Glomerular visceral epithelial cell (primary cell): ENCODE results near the gene MOB3B.

Experiments used
- DNase-seq: peaks from one replicate; pipeline ENCODE4 v3.0.0-alpha.2; 2016; ENCODE audit errors: extremely low spot score

The MOB3B gene

DNA sequence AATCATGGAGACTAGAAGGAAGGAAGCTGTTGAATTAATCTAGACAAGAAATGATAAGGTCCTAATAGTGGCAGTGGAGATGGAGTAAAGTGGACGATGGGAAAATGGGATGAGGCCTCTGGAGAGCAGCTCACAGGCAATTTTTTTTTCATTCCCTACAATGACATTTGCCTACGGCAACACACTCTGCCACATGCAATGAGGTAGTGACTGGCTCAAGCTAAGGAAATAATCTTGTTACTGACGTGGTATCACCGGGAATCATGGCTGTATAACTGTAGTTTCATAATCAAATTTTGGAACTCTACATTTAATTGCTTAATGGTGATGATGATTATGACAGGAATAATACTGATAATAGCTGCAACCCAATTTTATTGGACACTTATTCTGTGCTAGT lies 12.1 kb upstream of the MOB3B start:
- no peak for DNase-seq

GRCh38 chr9:27540502-27540901 lies 10.9 kb upstream of the MOB3B start:
- DNase-seq = no peak

- DNase-seq = no peak
These were observed 10.1 kb upstream of the MOB3B start for GRCh38 chr9:27539479-27540441.

DNA sequence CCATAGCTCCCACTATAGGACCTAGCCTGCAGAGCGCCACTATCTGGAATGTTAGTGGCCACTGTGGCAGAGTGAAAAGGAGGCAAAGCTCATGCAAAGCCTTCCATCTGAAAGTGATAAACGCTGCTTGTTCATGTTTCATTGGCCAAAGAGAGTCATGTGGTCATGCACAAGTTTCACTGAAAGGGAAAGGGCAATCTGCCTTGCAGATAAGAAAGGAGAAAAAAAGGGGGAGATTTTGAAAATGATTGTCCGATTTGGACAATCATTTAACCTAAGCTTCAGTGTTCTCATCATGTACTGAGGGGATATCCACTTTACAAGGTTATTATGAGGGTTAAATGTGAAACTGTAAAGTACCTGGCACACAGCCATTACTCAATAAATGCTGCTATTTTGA lies 9.0 kb upstream of the MOB3B start:
- no peak for DNase-seq

GRCh38 chr9:27537756-27538155 lies 8.1 kb upstream of the MOB3B start:
- no peak for DNase-seq

GRCh38 chr9:27537027-27537435 lies 7.4 kb upstream of the MOB3B start:
- DNase-seq = peak; percentile 9

DNA sequence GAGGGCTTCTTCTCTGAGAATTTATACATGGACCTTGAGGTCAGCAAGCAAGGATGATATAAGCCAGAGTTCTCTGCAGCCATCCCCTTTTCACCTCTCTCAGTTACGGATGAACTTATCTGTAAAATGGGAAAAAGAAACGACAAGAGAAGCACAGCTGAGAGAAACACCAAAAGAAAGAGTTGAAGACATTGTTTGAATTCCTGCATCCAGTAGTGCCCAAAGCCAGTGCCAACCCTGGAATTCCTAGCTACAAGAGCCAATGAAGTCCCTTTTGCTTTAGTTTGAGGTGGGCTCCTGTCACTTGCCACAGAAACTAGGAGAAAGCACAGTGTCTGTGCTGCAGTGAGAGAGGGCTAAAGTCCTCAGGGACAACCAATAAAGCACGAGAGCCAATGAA lies 6.6 kb upstream of the MOB3B start:
- DNase-seq = no peak

DNA sequence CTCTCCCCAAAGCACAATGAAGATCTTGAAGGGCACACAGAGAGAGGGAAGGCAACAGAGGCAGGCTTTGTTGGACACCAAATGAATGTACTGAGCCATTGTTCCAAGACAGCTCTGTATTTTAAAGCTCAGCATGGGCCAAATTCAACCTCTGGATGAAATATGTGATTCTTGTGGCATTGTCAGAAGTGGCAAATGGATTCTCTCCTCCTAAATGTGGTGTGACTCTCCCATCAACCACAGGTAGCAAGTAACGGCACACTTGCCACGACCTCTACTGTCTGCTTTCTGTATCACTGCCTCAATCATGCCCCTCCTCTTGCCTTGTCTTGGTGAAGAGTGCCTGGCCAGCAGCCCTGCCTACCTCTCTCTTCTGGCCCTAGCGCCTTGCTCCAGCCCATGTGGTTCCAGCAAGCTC lies 6.1 kb upstream of the MOB3B start:
- DNase-seq = no peak

DNA sequence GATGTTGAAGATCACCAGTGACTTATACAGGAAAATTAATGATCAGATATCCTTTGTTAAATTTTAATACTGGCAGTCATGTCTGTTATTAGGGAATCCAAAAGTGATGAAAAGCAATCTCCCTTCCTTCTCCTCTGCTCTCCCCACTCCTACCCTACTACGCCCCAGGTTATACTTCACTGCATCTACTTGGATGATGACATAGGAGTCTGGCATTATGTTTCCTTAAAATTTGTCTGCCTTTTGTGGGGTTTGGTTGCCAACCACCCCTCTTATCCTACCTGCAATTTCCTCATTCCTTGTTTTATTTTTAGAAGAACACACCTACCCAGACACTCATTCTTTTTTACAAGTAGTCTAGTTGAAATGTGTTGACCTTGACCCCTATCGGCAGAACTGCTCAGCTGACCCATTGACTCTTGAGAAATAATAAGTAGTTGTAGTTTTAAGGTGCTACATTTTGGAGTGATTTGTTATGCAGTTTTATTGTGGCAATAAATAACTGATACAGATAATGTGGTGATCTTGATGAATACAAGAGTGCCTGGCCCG lies 5.1 kb upstream of the MOB3B start:
- DNase-seq = no peak

DNA sequence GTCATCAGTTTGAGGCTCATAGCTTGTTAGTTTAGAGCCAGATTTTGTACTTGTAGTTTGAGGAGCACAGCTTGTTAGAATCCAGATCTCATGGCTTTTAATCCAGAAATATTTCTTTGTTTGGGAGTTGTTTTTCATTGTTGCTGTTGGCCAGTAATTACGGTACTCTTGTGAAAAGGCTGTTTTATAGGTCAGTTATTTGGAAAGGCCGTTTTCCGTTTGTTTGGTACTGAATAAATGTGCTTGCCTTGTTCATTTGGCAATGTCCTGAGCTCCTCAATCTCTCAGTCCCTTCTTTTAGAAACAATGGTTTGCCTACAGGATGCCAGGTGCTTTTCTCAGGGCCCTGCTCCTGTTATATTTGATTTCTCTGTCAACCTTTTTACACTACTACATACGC lies 4.5 kb upstream of the MOB3B start:
- DNase-seq = no peak

DNA sequence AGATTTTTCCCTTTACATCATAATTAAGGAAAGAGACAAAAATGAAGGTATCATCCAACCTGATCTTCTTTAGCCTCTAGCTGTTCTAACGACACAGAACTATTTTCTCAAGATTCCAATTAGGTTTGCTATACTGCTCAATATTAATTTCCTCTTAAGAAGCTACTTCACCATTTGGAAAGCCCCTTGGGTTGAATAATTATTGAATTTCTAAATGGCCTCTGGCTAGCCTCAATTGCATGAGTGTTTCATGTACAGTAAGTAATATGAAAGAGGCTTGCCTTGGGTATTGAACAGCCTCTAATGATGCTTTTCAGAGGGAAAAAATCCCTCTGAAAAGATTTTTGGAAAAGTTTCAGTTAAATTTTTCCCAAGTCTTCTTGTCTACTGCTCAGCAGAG lies 3.7 kb upstream of the MOB3B start:
- DNase-seq = no peak

GRCh38 chr9:27532046-27532445 lies 2.4 kb upstream of the MOB3B start:
- DNase-seq = no peak

DNA sequence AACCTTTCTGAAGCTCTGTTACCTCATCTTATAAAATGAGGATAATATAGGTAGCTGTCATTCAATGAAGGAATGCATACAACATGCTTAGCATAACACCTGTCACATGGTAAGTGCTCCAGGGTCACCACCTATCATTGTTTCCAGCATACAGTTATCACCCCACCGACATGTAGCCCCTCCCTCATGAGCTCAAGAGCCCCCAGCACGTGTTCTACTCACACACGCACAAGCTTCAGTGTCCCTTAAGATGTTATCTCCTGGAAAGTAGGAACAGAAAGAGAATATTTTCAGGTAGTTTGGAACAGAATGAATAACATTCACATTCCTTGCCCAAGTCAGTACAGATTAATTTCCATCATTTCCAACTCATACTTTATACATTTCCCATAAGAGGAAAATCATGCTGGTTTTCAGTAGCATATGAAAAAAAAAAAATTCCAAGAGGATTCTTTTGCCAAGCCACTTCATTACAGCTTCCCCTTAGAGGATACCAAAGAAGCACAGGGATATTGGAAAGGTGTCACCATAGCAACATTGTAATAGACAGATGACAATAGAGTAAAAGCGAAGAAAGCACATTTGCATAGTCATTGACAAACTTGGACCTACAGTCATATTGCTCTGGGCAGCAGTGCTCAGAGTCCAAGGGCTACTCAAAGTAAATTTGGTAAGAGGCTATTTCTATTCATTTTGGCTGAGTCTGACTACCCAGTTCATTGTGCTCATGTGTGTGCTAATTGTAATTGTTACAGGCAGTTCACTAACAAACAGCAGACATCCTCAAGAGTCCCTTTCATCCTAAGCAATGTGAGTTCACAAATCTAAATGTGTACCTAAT lies 1.5 kb upstream of the MOB3B start:
- DNase-seq = no peak

DNA sequence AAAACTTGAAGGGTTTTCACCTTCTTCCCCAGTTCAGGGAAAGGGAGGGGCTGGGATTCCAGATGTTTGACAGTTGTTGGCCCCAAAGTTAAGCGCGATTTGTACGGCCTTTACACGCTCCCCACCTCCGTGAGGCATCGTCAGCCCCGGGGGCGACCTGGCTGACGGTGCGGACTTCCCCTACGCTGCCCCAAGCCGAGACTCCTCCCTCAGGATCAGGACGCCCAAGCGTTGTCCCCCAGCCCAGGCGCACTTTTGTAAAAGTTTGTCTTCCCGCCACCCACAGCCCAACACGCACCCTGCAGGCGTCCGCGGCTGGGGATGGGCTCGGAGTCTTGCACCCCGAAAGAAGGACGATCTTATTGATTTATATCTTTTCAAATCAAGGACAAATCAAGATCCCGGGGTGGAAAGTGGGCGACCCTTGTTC lies 713 bp downstream of the MOB3B start:
- DNase-seq = peak; percentile 7

DNA sequence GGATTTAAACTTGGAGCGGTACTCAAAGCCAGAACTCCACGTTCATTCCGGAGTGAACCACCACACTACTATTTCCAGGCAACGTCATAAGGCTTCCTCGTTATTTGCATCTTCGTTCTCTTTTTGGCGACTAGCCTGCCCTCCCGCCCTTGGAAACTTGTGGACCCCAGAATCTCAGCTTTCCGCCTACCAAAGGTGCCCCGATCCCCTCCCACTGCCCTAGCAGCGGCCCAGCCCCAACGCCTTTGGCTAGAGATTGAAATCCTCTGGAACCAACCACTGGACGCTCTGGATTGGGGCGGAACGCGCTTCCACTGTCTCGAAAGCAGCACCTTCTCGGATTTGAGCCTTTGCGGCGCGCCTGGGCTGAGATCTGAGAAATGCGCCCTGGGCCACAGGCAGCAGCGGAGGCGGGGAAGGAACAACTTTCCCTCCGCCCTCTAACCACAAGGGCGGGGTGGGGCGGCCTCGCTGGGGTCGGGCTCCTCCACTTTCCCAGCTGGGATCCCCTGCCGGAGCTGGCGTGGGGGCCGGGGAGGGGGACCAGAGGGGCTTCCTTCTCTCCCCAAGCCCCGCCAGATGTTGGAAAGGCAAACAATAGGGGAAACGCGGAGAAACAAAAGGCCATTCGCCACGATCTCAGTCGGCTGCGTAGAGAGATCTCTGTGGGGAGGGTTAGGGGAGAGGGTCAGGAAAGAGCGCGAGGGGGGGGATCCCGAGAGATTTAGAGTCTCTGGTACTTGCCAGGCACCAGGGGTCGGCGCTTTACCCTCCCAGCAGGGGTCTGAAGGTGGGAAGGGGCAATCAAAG lies 1.3 kb downstream of the MOB3B start:
- peak; percentile 18 for DNase-seq

DNA sequence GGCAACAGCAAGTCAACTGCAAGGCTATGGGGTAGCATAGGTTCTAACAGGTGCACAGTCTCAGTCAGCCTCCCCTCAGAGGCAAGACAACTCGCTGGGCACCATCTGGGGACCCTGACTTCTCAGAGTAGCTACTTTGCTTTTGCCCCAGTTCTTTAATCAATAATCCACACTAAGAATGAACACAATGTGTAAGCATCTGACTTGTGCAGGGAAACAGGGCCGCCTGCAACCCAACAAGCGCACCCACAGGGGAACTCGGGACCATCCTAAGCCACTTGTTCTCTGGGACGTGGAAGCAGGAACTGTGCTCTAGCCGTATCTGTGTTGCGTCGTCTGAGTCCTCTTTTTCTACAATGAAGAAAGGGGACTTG lies 1.9 kb downstream of the MOB3B start:
- DNase-seq = no peak

GRCh38 chr9:27524236-27524635 lies 5.4 kb downstream of the MOB3B start, which contains the start of gene IFNK:
IFNK (plus strand) TSS chr9:27524290; CDS start chr9:27524337, 47 bp downstream.
- DNase-seq = no peak

DNA sequence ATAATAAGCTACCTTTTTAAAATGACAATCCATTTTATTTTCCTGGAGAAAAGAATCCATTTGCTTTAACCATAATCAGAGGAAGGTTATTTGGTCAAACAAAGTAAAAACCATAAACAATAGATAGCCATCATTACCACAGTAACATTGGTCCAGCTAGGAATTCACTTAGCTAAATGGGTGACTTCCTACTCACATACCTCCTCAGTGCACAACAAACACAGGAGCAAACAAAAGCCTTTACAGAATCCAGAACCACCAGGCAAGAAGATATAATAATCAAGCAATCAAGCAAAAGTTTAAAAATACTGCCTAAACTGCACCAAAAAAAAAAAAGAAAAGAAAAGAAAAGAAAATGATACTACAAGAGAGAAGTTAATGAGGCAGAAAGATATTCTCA lies 6.5 kb downstream of the MOB3B start:
- no peak for DNase-seq

GRCh38 chr9:27520986-27521385 lies 8.6 kb downstream of the MOB3B start:
- no peak for DNase-seq

- DNase-seq = no peak
These were observed 9.8 kb downstream of the MOB3B start for GRCh38 chr9:27519466-27520465.
